ENCODE results near the gene KRTAP5-10. TPM values are rescaled to one million over a fixed set of nuclear protein-coding genes. Genes with fewer than 3 reads are reported as not detected.
"Not testable (repeated sequence)": the region's sequence is repeated elsewhere in the genome, so short reads cannot be mapped to it uniquely, and the experiment has no call there.

Gene KRTAP5-10
- total RNA-seq, 2 donors from 2014 or later = 0.37 TPM; not detected in 1

DNA sequence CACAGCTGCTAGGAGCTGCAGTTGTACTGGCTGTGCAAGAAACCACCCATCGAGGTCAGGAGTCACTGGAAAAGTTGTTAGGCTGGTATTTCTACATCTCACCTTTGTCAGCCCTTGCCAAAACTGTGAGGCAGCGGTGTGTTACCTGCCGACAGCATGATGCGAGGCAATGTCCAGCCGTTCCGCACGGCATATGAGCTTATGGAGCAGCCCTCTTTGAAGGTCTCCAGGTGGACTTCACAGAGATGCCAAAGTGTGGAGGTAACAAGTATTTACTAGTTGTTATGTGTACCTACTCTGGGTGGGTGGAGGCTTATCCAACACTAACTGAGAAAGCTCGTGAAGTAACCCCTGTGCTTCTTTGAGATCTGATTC is 24.2 kb downstream of the KRTAP5-10 start:
- H3K36me3 ChIP-seq; H3K27ac ChIP-seq; H3K27me3 ChIP-seq; H3K9me3 ChIP-seq; H3K4me1 ChIP-seq; DNase-seq; H3K9ac ChIP-seq (ENCODE audit: low read depth in 2 of 2, low read length in 2 of 2); H3K4me3 ChIP-seq; intact Hi-C loops (cut with DNase I): not testable (repeated sequence)

DNA sequence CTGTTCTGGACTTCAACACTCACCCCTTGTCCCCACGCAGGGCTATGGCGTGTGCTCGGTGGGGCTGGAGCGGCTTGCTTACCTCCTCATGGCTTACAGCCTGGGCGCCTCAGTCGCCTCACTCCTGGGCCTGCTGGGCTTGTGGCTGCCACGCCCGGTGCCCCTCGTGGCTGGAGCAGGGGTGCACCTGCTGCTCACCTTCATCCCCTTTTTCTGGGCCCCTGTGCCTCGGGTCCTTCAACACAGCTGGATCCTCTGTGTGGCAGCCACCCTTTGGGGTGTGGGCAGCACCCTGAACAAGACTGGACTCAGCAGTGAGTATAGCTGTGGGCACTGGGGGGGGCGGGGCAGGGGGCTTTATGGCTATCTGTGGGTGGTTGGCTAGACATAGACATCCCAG is 37.9 kb downstream of the KRTAP5-10 start:
- DNase-seq; H3K27me3 ChIP-seq; H3K4me1 ChIP-seq; H3K9me3 ChIP-seq; intact Hi-C loops (cut with DNase I); H3K27ac ChIP-seq; H3K36me3 ChIP-seq; H3K4me3 ChIP-seq; H3K9ac ChIP-seq (ENCODE audit: low read depth in 2 of 2, low read length in 2 of 2): not testable (repeated sequence)

DNA sequence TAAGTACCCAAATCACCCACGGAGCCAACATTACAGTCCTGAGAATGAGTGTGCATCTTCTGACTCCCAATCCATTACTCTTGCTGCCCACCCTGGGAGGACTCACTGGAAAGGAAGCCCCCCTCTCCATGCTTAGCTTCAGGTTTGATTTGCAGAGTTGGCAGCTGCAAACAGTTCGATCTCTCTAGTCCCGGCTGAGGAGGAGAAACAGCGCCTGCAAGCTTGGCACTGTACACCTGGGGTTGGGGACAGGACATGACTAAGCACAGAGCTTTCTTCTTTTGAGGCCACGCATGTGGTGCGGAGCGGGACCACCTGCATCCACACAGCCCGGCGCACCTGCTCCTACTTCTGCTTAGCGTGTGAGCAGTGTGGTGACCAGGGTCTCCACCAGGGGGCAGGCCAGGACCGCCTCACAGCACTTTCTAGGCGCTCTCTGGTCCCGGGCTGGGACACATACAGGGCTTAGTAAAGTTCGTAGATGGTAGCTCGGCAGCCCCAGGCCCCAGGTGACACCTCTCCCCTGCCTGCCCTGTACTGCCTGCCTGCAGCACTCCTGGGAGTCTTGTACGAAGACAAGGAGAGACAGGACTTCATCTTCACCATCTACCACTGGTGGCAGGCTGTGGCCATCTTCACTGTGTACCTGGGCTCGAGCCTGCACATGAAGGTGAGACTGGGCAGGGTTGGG is 39.6 kb downstream of the KRTAP5-10 start:
- H3K9me3 ChIP-seq; H3K4me3 ChIP-seq; H3K4me1 ChIP-seq; DNase-seq; intact Hi-C loops (cut with DNase I); H3K27me3 ChIP-seq; H3K36me3 ChIP-seq; H3K27ac ChIP-seq; H3K9ac ChIP-seq (ENCODE audit: low read depth in 2 of 2, low read length in 2 of 2): not testable (repeated sequence)
- TF ChIP-seq, protein P1, sequence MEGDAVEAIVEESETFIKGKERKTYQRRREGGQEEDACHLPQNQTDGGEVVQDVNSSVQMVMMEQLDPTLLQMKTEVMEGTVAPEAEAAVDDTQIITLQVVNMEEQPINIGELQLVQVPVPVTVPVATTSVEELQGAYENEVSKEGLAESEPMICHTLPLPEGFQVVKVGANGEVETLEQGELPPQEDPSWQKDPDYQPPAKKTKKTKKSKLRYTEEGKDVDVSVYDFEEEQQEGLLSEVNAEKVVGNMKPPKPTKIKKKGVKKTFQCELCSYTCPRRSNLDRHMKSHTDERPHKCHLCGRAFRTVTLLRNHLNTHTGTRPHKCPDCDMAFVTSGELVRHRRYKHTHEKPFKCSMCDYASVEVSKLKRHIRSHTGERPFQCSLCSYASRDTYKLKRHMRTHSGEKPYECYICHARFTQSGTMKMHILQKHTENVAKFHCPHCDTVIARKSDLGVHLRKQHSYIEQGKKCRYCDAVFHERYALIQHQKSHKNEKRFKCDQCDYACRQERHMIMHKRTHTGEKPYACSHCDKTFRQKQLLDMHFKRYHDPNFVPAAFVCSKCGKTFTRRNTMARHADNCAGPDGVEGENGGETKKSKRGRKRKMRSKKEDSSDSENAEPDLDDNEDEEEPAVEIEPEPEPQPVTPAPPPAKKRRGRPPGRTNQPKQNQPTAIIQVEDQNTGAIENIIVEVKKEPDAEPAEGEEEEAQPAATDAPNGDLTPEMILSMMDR (IDR thresholded peaks at IDR 0.05) = peak; percentile 52

DNA sequence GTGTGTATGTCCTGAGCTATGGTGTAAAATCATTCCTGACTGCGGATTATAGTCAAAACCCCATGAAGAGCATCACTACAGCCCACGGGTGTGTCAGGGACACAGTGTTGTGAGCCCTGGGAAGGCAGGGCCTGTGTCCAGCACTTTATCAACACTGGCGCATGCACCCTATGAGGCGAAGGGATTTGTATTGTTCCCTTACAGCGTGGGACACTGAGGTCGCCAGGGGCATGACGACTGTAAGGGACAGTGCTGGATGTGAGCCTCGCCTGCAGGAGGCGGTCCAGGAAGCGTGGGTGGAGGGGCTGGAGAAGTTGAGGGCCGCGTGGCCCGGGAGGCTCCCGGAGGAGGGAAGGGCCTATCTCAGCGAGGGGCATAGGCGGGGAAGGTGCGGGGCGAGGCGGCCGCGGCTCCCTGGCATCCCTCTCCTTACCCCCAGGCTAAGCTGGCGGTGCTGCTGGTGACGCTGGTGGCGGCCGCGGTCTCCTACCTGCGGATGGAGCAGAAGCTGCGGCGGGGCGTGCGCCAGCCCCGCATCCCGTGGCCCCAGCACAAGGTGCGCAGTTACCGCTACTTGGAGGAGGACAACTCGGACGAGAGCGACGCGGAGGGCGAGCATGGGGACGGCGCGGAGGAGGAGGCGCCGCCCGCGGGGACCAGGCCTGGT is 41.6 kb downstream of the KRTAP5-10 start:
- H3K36me3 ChIP-seq; H3K9me3 ChIP-seq; H3K27me3 ChIP-seq; H3K27ac ChIP-seq; intact Hi-C loops (cut with DNase I); H3K4me1 ChIP-seq; H3K9ac ChIP-seq (ENCODE audit: low read depth in 2 of 2, low read length in 2 of 2); H3K4me3 ChIP-seq; DNase-seq: not testable (repeated sequence)

DNA sequence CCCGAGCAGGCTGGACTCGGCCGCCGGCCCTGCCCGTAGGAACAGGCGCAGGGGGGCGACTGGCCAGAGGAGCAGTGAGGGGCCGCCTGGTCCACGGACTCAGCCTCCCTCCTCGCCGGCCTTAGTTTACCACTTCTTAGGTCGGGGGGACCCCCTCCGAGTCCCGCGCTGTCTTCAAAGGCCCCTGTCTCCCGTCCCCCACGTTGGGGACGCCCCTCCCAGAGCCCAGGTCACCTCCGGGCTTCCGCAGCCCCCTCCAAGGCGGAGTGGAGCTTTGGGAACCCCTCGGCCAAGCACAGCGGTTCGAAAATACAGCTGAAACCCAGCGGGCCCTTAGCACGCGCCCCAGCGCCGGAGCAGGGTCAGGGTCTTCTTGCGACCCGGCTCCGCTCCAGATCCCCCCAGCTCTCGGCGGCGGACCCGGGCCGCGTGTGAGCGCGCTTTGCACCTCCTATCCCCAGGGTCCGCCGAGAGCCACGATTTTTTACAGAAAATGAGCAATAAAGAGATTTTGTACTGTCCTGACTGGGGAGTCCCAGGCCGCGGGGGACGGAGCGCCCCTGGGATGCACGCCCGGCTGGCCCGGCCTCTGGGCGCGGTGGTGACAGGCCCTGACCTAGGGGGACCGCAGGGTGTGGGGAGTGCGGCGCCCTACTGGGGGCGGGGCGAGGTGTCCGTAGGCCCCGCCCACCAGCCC is 42.3 kb downstream of the KRTAP5-10 start:
- H3K27me3 ChIP-seq; H3K9me3 ChIP-seq; H3K36me3 ChIP-seq; intact Hi-C loops (cut with DNase I); H3K27ac ChIP-seq; H3K9ac ChIP-seq (ENCODE audit: low read depth in 2 of 2, low read length in 2 of 2); H3K4me3 ChIP-seq; H3K4me1 ChIP-seq; DNase-seq: not testable (repeated sequence)

DNA sequence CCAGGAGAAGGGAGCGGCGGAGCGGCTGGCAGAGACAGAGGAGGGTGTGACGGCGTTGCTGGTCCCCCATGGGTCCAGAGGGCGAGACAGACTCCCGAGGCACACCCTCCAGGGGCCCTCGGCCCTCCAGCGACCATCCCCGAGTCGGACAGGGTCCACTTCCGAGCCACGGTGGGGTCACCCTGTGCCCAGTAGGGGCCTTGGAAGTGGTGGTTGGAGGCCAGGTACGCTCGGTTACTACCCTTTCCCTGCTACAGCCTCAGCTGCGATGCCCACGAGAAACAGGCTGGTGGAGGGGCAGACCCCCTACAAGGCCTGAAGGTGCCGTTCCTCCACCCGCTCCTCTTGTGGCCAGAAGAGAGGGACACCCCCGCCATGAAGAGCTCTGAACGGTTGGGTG is 42.9 kb downstream of the KRTAP5-10 start:
- H3K9me3 ChIP-seq; H3K27ac ChIP-seq; DNase-seq; H3K27me3 ChIP-seq; H3K4me1 ChIP-seq; H3K36me3 ChIP-seq; intact Hi-C loops (cut with DNase I); H3K9ac ChIP-seq (ENCODE audit: low read depth in 2 of 2, low read length in 2 of 2); H3K4me3 ChIP-seq: not testable (repeated sequence)

DNA sequence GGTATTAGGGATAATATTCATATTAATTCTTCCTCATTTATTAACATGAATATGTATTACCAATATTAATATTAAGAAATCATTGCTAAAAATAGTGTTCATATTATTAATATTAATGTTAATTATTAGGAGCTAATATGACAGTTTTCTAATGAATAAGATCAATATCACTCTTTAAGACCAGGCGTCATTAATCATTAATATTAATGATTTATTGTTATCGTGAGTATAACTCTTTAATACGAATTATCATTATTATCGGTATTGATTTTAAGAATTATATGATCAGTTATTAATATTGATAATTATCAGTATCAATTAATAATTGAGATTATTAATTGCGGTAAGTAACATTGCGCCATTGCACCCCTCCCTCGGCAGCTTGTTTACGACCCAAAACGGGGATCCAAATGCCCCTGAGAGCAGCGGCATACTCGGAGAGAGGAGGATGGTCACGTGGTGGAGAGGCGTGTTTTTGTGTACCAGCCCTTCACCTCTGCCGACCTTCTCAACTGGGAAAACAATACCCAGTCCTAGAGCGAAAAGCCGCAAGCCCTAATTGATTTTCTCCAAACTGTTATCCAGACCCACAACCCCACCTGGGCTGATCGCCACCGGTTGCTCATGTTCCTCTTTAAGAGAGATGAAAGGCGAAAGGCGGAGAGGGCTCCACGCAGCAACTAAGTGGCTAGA is 46.0 kb downstream of the KRTAP5-10 start:
- H3K9ac ChIP-seq (ENCODE audit: low read depth in 2 of 2, low read length in 2 of 2); DNase-seq; H3K36me3 ChIP-seq; H3K27me3 ChIP-seq; H3K4me3 ChIP-seq; intact Hi-C loops (cut with DNase I); H3K27ac ChIP-seq; H3K4me1 ChIP-seq; H3K9me3 ChIP-seq: not testable (repeated sequence)

DNA sequence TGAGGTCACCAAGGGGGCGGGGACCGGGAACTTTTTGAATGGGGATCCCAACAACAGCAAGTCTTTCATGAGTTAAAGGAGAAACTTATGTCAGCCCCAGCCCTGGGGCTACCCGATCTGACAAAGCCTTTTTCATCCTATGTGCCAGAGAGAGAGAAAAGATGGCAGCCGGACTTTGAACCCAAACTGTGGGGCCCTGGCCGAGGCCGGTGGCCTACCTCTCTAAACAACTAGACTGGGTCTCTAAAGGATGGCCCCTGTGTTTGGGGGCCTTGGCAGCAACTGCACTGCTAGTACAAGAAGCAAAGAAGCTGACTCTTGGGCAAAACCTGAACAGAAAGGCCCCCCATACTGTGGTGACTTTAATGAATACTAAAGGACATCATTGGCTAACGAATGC is 48.6 kb downstream of the KRTAP5-10 start:
- H3K4me1 ChIP-seq; H3K27me3 ChIP-seq; DNase-seq; H3K4me3 ChIP-seq; intact Hi-C loops (cut with DNase I); H3K36me3 ChIP-seq; H3K9me3 ChIP-seq; H3K27ac ChIP-seq; H3K9ac ChIP-seq (ENCODE audit: low read depth in 2 of 2, low read length in 2 of 2): not testable (repeated sequence)

DNA sequence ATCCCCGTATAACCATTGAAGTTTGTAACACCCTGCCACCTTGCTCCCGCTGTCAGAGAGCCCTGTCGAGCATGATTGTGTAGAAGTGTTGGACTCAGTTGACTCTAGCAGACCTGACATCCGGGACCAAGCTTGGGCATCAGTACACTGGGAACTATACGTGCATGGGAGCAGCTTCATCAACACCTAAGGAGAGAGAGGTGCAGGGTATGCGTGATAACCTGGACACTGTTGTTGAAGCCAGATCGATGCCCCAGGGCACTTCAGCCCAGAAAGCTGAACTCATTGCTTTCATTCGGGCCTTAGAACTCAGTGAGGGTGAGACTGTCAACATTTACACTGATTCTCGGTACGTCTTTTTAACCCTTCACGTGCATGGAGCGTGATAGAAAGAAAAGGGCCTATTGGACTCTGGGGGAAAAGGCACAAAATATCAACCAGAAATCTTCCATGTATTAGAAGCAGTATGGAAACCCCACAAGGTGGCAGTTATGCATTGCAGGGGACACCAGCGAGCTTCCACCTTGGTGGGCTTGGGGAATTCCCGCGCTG is 49.1 kb downstream of the KRTAP5-10 start:
- H3K9me3 ChIP-seq; H3K4me1 ChIP-seq; H3K36me3 ChIP-seq; H3K9ac ChIP-seq (ENCODE audit: low read depth in 2 of 2, low read length in 2 of 2); intact Hi-C loops (cut with DNase I); H3K27ac ChIP-seq; H3K27me3 ChIP-seq; H3K4me3 ChIP-seq; DNase-seq: not testable (repeated sequence)

DNA sequence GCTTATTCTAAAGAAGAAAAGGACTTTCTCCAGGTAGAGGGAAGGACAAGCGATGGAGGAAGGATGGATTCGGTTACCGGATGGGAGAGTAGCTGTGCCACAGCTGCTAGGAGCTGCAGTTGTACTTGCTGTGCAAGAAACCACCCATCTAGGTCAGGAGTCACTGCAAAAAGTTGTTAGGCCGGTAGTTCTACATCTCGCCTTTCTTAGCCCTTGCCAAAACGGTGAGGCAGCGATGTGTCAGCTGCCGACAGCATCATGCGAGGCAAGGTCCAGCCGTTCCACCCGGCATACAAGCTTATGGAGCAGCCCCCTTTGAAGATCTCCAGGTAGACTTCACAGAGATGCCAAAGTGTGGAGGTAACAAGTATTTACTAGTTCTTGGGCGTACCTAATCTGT is 49.6 kb downstream of the KRTAP5-10 start:
- H3K9me3 ChIP-seq; H3K9ac ChIP-seq (ENCODE audit: low read depth in 2 of 2, low read length in 2 of 2); H3K27ac ChIP-seq; H3K36me3 ChIP-seq; H3K27me3 ChIP-seq; H3K4me1 ChIP-seq; DNase-seq; H3K4me3 ChIP-seq; intact Hi-C loops (cut with DNase I): not testable (repeated sequence)

Data from colonic mucosa (tissue), 4 donors.